CD8-positive, alpha-beta memory T cell (primary cell): ENCODE results near the gene LRCH4. TPM values are rescaled to one million over a fixed set of nuclear protein-coding genes. Genes with fewer than 3 reads are reported as not detected.

ENCODE experiments used
- CTCF ChIA-PET: fragments of 350-600 bp; sonication (Branson Sonifier 250); formaldehyde crosslinking; loops from one replicate; lab custom pipeline; 2021; ENCODE audit warnings: antibody characterized with exemption; lab: Charles Lee
- POLR2A ChIA-PET: fragments of 350-600 bp; sonication (Branson Sonifier 250); formaldehyde crosslinking; loops from one replicate; lab custom pipeline; 2021; ENCODE audit warnings: antibody characterized with exemption; lab: Charles Lee
- DNase-seq, 5 donors: peaks; one replicate each; pipeline versions ENCODE4 v3.0.0 to v3.0.0-alpha.2; 2020 to 2022; ENCODE audit warnings: mixed read lengths in 1 of 5
- H3K27ac ChIP-seq: one replicate; pipeline ENCODE4 v1.7.0; 2013; ENCODE audit warnings: low read depth, mild to moderate bottlenecking, low read length, moderate library complexity
- H3K27me3 ChIP-seq: 2 replicates; pipeline ENCODE4 v1.7.0; 2013; ENCODE audit warnings: low read length, mild to moderate bottlenecking; ENCODE audit not compliant: insufficient read depth, poor library complexity, severe bottlenecking
- H3K36me3 ChIP-seq: 2 replicates; pipeline ENCODE4 v1.7.0; 2013; ENCODE audit warnings: mild to moderate bottlenecking, low read length, moderate library complexity; ENCODE audit not compliant: insufficient read depth
- H3K4me1 ChIP-seq: 2 replicates; pipeline ENCODE4 v1.7.0; 2013; ENCODE audit warnings: mild to moderate bottlenecking, low read length, moderate library complexity; ENCODE audit not compliant: insufficient read depth
- H3K4me3 ChIP-seq: 2 replicates; pipeline ENCODE4 v1.7.0; 2013; ENCODE audit warnings: mild to moderate bottlenecking, low read length
- H3K9me3 ChIP-seq: 2 replicates; pipeline ENCODE4 v1.7.0; 2013; ENCODE audit warnings: mild to moderate bottlenecking, low read length
- H3K27ac Mint-ChIP-seq, 8 donors: one replicate each; pipeline ENCODE4 v1.8.0; 2020 to 2021; ENCODE audit warnings: mixed read lengths in 8 of 8, mild to moderate bottlenecking in 6 of 8, inconsistent platforms in 3 of 8, moderate library complexity in 3 of 8
- H3K27me3 Mint-ChIP-seq, 2 donors: one replicate each; pipeline ENCODE4 v1.8.0; 2020 to 2021; ENCODE audit warnings: mixed read lengths in 2 of 2, mild to moderate bottlenecking in 1 of 2, moderate library complexity in 1 of 2
- H3K36me3 Mint-ChIP-seq, 3 donors: one replicate each; pipeline ENCODE4 v1.8.0; 2020 to 2021; ENCODE audit warnings: mixed read lengths in 3 of 3, inconsistent platforms in 1 of 3, mild to moderate bottlenecking in 1 of 3
- H3K4me1 Mint-ChIP-seq, 3 donors: one replicate each; pipeline ENCODE4 v1.8.0; 2020 to 2021; ENCODE audit warnings: mixed read lengths in 3 of 3, inconsistent platforms in 1 of 3, mild to moderate bottlenecking in 1 of 3
- H3K4me3 Mint-ChIP-seq, 7 donors: one replicate each; pipeline ENCODE4 v1.8.0; 2020 to 2021; ENCODE audit warnings: mixed read lengths in 7 of 7, mild to moderate bottlenecking in 6 of 7, moderate library complexity in 4 of 7, inconsistent platforms in 2 of 7
- H3K9me3 Mint-ChIP-seq, 5 donors: one replicate each; pipeline ENCODE4 v1.8.0; 2020 to 2022; ENCODE audit warnings: mixed read lengths in 5 of 5, mild to moderate bottlenecking in 3 of 5, moderate library complexity in 2 of 5, inconsistent platforms in 1 of 5
- polyA plus RNA-seq: library from polyadenylated mRNA; unstranded; fragments of 300-500 nt; fragmentation: Illumina TruSeq; gene quantifications from one replicate; pipeline ENCODE4 v1.2.3, GENCODE V29; 2021
- total RNA-seq, 2 experiments: library from RNA; stranded (reverse); gene quantifications; one replicate each; pipeline ENCODE4 v1.2.3, GENCODE V29; 2021

The LRCH4 gene
- total and polyA plus RNA-seq, 3 experiments from 2014 or later = 101 to 153 (median 109) TPM

DNA sequence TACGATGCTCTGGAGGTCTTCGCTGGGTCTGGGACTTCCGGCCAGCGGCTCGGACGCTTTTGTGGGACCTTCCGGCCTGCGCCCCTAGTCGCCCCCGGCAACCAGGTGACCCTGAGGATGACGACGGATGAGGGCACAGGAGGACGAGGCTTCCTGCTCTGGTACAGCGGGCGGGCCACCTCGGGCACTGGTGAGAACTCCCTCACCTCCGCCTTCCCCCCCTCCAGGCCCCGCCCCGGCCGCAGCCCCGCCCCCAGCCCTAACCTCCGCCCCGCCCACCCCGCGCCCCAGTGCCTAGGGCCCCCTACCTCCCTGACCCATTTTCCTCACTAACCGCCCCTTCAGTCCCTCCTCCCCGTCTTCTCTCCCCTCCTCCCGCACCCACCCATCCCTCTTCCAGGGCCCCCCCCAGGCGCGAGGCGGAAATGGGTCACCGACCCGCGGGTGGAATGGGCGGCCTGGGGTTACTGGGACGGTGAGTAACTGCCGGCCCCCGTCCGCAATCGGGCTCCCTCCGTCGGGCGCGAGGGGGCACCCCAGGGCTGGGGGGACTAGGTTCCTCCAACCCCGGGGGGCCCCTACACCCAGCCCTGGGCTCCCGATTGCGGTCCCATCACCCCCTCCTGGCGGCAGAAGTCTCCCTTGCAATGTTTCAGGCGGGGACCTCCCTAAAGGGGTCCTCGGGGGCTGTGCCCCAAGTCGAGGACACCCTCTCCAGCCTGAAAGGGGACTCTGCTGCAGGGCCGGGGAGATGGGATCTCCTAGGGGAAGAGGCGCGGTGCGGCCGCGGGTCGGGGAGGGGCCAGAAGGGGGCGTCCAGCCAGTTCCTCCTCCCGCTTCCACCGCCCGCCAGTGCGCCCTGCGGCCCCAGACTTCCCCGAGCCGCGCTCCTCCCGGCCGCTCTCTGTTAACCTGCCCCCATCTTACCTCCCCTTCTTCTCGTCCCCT, 18.4 kb upstream of the LRCH4 start:
- DNase-seq = peak; percentile 64 to 88 (median 76)
- H3K4me3 ChIP-seq = peak overlapping the region; percentile 55
- Mint-ChIP-seq H3K36me3 (no peaks in the 10 kb centered on the region), H3K27me3 (no peaks in the 10 kb centered on the region), H3K4me3 (peak overlapping the region; percentile 81 to 95 (median 87)), H3K27ac (peak overlapping the region; percentile 38 to 98 (median 94)), H3K4me1 (peaks cover 11 to 30% (median 18%) of the 10 kb centered on the region in 3 donors), H3K9me3 (no peaks in the 10 kb centered on the region)
- ChIA-PET POLR2A (interaction anchor here (0.6 to 3.2 kb wide), 8 partner anchors 18 to 176 kb away, joined by 3 to 14 read pairs (median 3); partner anchors contain the start of genes FBXO24, LRCH4 and ZCWPW1), CTCF (interaction anchor here (0.8 to 2.0 kb wide), 14 partner anchors 9 to 248 kb away, joined by 3 to 10 read pairs (median 4); partner anchors contain the start of genes FBXO24, LRCH4, MOSPD3 and SLC12A9)
- peak overlapping the region; percentile 75 for H3K27ac ChIP-seq
- H3K36me3 ChIP-seq = no peaks in the 10 kb centered on the region
- peaks cover 18% of the 10 kb centered on the region for H3K4me1 ChIP-seq
- H3K9me3 ChIP-seq = no peaks in the 10 kb centered on the region
- H3K27me3 ChIP-seq = no peaks in the 10 kb centered on the region

DNA sequence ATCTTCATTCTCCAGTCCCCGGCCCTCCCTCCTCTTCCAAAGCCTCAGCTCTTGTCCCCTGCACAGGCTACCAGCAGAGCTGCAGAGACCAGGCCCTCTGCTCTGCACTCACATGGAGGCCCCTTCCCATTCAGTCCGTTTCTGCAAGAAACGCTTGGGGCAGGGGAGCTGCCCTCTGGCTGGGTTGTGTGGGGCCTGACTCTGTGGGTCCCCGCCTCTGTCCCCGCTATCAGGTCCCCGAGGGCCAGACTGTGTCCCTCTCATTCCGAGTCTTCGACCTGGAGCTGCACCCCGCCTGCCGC, 17.7 kb upstream of the LRCH4 start:
- Histone ChIP-seq H3K4me1 (peaks cover 18% of the 10 kb centered on the region), H3K4me3 (peak overlapping the region; percentile 55), H3K27ac (peak overlapping the region; percentile 75), H3K36me3 (no peaks in the 10 kb centered on the region), H3K9me3 (no peaks in the 10 kb centered on the region), H3K27me3 (no peaks in the 10 kb centered on the region)
- POLR2A ChIA-PET = interaction anchor here (0.6 to 3.2 kb wide), 4 partner anchors 17 to 175 kb away, joined by 3 to 14 read pairs (median 5); partner anchors contain the start of genes FBXO24, LRCH4 and ZCWPW1
- DNase-seq = no peak
- Mint-ChIP-seq H3K4me1 (peaks cover 11 to 30% (median 18%) of the 10 kb centered on the region in 3 donors), H3K9me3 (no peaks in the 10 kb centered on the region), H3K36me3 (no peaks in the 10 kb centered on the region), H3K4me3 (peak overlapping the region; percentile 80 to 95 (median 85)), H3K27ac (peak overlapping the region in 7 of 8 donors; percentile 91 to 98 (median 94)), H3K27me3 (no peaks in the 10 kb centered on the region)
- CTCF ChIA-PET = interaction anchor here (0.9 to 2.0 kb wide), 6 partner anchors 9 to 249 kb away, joined by 3 to 8 read pairs (median 5); partner anchors contain the start of genes FBXO24, LRCH4, MOSPD3 and SLC12A9

DNA sequence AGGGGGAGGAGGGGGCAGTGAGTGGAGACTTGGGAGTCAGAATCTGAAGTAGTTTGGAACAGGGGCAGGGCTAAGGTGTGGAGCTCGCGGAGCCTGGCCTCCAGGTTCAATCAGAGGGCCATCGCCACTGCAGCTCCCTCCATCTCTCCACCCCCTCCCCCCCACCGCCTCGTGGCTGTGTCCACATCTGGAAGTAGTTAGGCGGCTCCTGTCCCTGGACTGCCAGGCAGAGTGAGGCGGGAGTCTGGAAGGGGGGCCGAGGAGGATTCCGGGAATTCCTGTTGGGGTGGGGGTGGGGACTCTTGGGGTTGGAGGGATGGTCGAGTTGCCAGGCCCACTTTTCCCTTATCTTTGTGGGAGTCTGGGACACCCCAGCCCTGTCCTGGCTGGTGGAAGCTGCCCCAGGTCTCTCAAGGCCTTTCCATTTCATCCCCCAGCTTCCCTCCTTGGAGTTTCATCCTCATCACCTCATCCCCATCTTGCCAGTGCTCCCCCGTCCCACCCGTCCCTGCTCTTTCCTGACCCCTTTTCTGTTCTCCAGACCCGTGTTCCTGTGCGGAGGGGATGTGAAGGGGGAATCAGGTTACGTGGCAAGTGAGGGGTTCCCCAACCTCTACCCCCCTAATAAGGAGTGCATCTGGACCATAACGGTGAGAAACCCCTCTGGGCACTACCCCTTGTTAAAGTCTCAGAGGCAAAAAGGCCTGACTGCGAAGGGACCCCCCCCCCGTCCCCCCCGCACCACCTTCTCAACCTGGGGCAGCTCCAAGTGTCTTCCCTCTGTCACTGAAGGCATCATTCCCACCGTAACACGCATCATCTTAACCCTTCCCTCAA, 17.2 kb upstream of the LRCH4 start:
- no peak for DNase-seq
- H3K27ac Mint-ChIP-seq = peak overlapping the region in 7 of 8 donors; percentile 18 to 98 (median 93)
- peaks cover 13 to 34% (median 18%) of the 10 kb centered on the region in 3 donors for H3K4me1 Mint-ChIP-seq
- Histone ChIP-seq H3K36me3 (no peaks in the 10 kb centered on the region), H3K4me3 (peak overlapping the region; percentile 55), H3K27ac (peak overlapping the region; percentile 75), H3K27me3 (no peaks in the 10 kb centered on the region), H3K9me3 (no peaks in the 10 kb centered on the region), H3K4me1 (peaks cover 18% of the 10 kb centered on the region)
- peak overlapping the region; percentile 80 to 95 (median 85) for H3K4me3 Mint-ChIP-seq
- POLR2A ChIA-PET = interaction anchor here (0.6 to 3.2 kb wide), 4 partner anchors 17 to 174 kb away, joined by 3 to 14 read pairs (median 5); partner anchors contain the start of genes FBXO24, LRCH4 and ZCWPW1
- no peaks in the 10 kb centered on the region for H3K27me3 Mint-ChIP-seq
- H3K36me3 Mint-ChIP-seq = no peaks in the 10 kb centered on the region
- CTCF ChIA-PET = interaction anchor here (0.9 to 2.0 kb wide), 7 partner anchors 10 to 249 kb away, joined by 3 to 8 read pairs (median 5); partner anchors contain the start of genes FBXO24, LRCH4, MOSPD3 and SLC12A9
- no peaks in the 10 kb centered on the region for H3K9me3 Mint-ChIP-seq

DNA sequence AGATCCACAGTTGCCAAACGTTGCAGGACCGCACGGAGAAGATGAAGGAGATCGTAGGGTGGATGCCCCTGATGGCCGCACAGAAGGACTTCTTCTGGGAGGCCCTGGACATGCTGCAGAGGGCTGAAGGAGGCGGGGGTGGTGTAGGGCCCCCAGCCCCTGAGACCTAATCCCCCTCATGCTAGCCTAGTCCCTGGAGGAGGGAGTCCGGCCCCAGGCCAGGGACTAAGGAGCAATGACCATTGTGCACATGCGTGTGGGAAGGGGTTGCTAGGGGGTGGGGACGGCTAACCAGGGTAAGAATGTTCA, 14.8 kb upstream of the LRCH4 start:
- Mint-ChIP-seq H3K4me1 (peaks cover 13 to 30% (median 15%) of the 10 kb centered on the region in 3 donors), H3K9me3 (no peaks in the 10 kb centered on the region), H3K27ac (peak overlapping the region in 2 of 8 donors; percentile 10 to 88), H3K36me3 (no peaks in the 10 kb centered on the region), H3K27me3 (no peaks in the 10 kb centered on the region), H3K4me3 (no peak overlapping the region)
- H3K9me3 ChIP-seq = no peaks in the 10 kb centered on the region
- no peaks in the 10 kb centered on the region for H3K27me3 ChIP-seq
- no peak for DNase-seq
- peaks cover 18% of the 10 kb centered on the region for H3K4me1 ChIP-seq
- ChIA-PET CTCF (no interaction called here), POLR2A (no interaction called here)
- no peak overlapping the region for H3K4me3 ChIP-seq
- no peak overlapping the region for H3K27ac ChIP-seq
- no peaks in the 10 kb centered on the region for H3K36me3 ChIP-seq

DNA sequence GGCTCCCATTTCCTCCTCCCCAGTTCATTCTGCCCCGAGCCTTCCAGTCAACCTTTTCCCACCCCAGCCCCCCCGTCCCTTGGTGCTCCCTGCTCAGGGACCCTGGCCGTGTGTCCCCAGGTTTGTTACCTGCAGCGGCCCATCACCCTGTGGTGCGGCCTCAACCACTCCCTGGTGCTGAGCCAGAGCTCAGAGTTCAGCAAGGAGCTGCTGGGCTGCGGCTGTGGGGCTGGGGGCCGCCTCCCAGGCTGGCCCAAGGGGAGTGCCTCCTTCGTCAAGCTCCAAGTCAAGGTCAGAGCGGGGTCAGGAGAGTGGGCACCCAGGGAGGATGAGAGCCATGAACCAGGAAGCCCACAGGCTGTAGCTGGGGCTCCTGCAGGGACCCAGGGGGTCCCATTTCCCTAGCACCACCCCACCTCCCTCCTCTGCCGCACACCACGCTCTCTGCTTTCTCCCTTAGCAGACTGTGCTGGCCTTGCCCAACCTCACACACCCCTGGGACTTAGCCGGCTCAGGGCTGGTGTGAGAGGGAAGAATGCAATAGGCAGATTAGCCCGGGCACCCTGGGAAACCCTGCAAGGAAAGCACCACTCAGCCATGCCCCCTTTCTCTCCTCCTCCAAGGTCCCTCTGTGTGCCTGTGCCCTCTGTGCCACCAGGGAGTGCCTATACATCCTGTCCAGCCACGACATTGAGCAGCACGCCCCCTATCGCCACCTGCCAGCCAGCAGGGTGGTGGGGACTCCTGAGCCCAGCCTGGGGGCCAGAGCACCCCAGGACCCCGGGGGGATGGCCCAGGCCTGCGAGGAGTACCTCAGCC, 14.2 kb upstream of the LRCH4 start:
- no peak for DNase-seq
- H3K4me1 ChIP-seq = peaks cover 15% of the 10 kb centered on the region
- Mint-ChIP-seq H3K4me3 (no peak overlapping the region), H3K36me3 (no peaks in the 10 kb centered on the region), H3K9me3 (no peaks in the 10 kb centered on the region), H3K27me3 (no peaks in the 10 kb centered on the region), H3K4me1 (peaks cover 8 to 24% (median 12%) of the 10 kb centered on the region in 3 donors), H3K27ac (peak overlapping the region in 1 of 8 donors; percentile 10)
- H3K27me3 ChIP-seq = no peaks in the 10 kb centered on the region
- no peak overlapping the region for H3K27ac ChIP-seq
- H3K4me3 ChIP-seq = no peak overlapping the region
- ChIA-PET POLR2A (interaction anchor here (0.6 kb wide), 1 partner anchor 214 kb away, joined by 3 read pairs; no protein-coding TSS in a partner anchor), CTCF (no interaction called here)
- H3K9me3 ChIP-seq = no peaks in the 10 kb centered on the region
- H3K36me3 ChIP-seq = no peaks in the 10 kb centered on the region

DNA sequence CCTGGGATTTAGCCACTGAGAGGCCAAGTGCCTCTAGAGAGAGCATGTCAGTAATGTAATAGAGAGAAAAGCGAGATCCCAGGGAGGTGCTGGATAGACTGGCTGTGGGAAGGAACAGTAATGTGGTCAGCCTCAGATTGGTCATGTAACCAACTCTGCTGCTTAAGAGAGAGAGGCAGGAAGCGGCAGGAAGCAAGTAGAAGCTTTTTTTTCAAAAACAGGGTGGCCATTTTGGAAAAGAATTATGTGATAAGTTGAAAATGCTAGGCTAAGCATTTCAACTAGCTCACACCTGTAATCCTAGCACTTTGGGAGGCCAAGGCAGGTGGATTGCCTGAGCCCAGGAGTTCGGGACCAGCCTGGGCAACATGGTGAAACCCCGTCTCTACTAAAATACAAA, 12.5 kb upstream of the LRCH4 start:
- H3K9me3 Mint-ChIP-seq = no peaks in the 10 kb centered on the region
- H3K4me1 Mint-ChIP-seq = peaks cover 0 to 11% (median 5%) of the 10 kb centered on the region in 3 donors
- peak overlapping the region in 1 of 7 donors; percentile 34 for H3K4me3 Mint-ChIP-seq
- no peaks in the 10 kb centered on the region for H3K9me3 ChIP-seq
- H3K4me1 ChIP-seq = peaks cover 4% of the 10 kb centered on the region
- H3K27ac ChIP-seq = no peak overlapping the region
- H3K27me3 Mint-ChIP-seq = no peaks in the 10 kb centered on the region
- POLR2A ChIA-PET = no interaction called here
- H3K4me3 ChIP-seq = no peak overlapping the region
- no peaks in the 10 kb centered on the region for H3K27me3 ChIP-seq
- no peak overlapping the region for H3K27ac Mint-ChIP-seq
- DNase-seq = no peak
- no peaks in the 10 kb centered on the region for H3K36me3 ChIP-seq
- CTCF ChIA-PET = interaction anchor here (0.9 to 1.4 kb wide), 3 partner anchors 12 to 107 kb away, joined by 3 to 4 read pairs (median 3); partner anchors contain the start of genes FBXO24, MOSPD3 and POP7
- H3K36me3 Mint-ChIP-seq = no peaks in the 10 kb centered on the region

DNA sequence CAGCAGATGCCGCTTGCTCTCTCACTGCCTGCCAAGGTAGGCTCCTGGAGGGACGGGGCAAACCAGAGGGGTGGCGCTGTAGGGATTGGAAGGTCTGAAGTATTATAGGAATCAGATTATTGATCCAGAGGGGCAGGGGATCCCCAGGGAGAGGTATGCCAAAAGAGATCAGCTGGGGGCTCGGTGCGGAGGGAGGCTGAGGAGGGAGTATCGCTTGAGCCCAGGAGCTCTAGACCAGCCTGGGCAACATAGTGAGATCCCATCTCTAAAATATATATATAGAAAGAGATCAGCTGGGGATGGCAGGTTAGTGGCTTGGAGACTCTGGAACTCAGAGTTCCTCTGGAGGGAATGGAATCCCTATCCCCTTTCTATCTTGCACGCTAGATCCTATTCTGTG, 9.3 kb upstream of the LRCH4 start:
- Mint-ChIP-seq H3K36me3 (no peaks in the 10 kb centered on the region), H3K4me1 (peaks cover 0 to 3% (median 3%) of the 10 kb centered on the region in 3 donors), H3K9me3 (no peaks in the 10 kb centered on the region), H3K4me3 (no peak overlapping the region), H3K27ac (no peak overlapping the region), H3K27me3 (peaks cover 3 to 8% of the 10 kb centered on the region in 2 donors)
- POLR2A ChIA-PET = interaction anchor here (1.7 kb wide), 1 partner anchor 9 kb away, joined by 5 read pairs; the partner anchor contains the start of genes FBXO24 and LRCH4
- no peaks in the 10 kb centered on the region for H3K9me3 ChIP-seq
- no peaks in the 10 kb centered on the region for H3K4me1 ChIP-seq
- H3K4me3 ChIP-seq = no peak overlapping the region
- H3K27ac ChIP-seq = no peak overlapping the region
- H3K27me3 ChIP-seq = no peaks in the 10 kb centered on the region
- CTCF ChIA-PET = interaction anchor here (0.9 to 1.6 kb wide), 2 partner anchors 9 to 110 kb away, joined by 5 read pairs; partner anchors contain the start of genes FBXO24, LRCH4 and POP7
- no peak for DNase-seq
- H3K36me3 ChIP-seq = no peaks in the 10 kb centered on the region
